ENCODE results near the gene HIF1A.

- TF ChIP-seq, protein P1, sequence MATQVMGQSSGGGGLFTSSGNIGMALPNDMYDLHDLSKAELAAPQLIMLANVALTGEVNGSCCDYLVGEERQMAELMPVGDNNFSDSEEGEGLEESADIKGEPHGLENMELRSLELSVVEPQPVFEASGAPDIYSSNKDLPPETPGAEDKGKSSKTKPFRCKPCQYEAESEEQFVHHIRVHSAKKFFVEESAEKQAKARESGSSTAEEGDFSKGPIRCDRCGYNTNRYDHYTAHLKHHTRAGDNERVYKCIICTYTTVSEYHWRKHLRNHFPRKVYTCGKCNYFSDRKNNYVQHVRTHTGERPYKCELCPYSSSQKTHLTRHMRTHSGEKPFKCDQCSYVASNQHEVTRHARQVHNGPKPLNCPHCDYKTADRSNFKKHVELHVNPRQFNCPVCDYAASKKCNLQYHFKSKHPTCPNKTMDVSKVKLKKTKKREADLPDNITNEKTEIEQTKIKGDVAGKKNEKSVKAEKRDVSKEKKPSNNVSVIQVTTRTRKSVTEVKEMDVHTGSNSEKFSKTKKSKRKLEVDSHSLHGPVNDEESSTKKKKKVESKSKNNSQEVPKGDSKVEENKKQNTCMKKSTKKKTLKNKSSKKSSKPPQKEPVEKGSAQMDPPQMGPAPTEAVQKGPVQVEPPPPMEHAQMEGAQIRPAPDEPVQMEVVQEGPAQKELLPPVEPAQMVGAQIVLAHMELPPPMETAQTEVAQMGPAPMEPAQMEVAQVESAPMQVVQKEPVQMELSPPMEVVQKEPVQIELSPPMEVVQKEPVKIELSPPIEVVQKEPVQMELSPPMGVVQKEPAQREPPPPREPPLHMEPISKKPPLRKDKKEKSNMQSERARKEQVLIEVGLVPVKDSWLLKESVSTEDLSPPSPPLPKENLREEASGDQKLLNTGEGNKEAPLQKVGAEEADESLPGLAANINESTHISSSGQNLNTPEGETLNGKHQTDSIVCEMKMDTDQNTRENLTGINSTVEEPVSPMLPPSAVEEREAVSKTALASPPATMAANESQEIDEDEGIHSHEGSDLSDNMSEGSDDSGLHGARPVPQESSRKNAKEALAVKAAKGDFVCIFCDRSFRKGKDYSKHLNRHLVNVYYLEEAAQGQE (IDR thresholded peaks at IDR 0.05) = no peak
- TF ChIP-seq CTCF (IDR thresholded peaks at IDR 0.05; ENCODE audit: low read depth, low read length, missing input control) (no peak), RAD21 (IDR thresholded peaks at IDR 0.05) (no peak), YY1 (IDR thresholded peaks at IDR 0.05) (peak; percentile 19)
Measured at GRCh38 chr14:61662437-61663311, 32.6 kb upstream of the HIF1A start.

Measured in liver (tissue), 3 donors.